Iris pigment epithelial cell (primary cell): Measurements from ENCODE around the gene AGPAT3.
A peak's percentile ranks its signal among the peaks of the same experiment; 100 is the strongest.
"Not testable (repeated sequence)": the region's sequence is repeated elsewhere in the genome, so short reads cannot be mapped to it uniquely, and the experiment has no call there.

ENCODE experiments used
- DNase-seq: peaks from one replicate; pipeline ENCODE4 v3.0.0-alpha.2; 2011; ENCODE audit warnings: low read depth

Gene AGPAT3

GRCh38 chr21:43884012-43884860 lies 19.2 kb downstream of the AGPAT3 start:
- DNase-seq = peak; percentile 31

- no peak for DNase-seq
These were observed 19.9 kb downstream of the AGPAT3 start for GRCh38 chr21:43884861-43885417.

GRCh38 chr21:43885721-43886120 lies 20.7 kb downstream of the AGPAT3 start:
- no peak for DNase-seq

- no peak for DNase-seq
These were observed 21.5 kb downstream of the AGPAT3 start for GRCh38 chr21:43886565-43886964.

GRCh38 chr21:43889069-43889468 lies 24.0 kb downstream of the AGPAT3 start:
- no peak for DNase-seq

- no peak for DNase-seq
These were observed 25.0 kb downstream of the AGPAT3 start for GRCh38 chr21:43890042-43890441.

GRCh38 chr21:43892334-43892733 lies 27.3 kb downstream of the AGPAT3 start:
- no peak for DNase-seq

GRCh38 chr21:43892984-43893535 lies 28.0 kb downstream of the AGPAT3 start:
- no peak for DNase-seq

- DNase-seq = peak; percentile 25
These were observed 28.6 kb downstream of the AGPAT3 start for GRCh38 chr21:43893536-43894205.

- DNase-seq = no peak
These were observed 29.2 kb downstream of the AGPAT3 start for GRCh38 chr21:43894206-43894577.

GRCh38 chr21:43895196-43895595 lies 30.2 kb downstream of the AGPAT3 start:
- DNase-seq = no peak

GRCh38 chr21:43896696-43897299 lies 31.8 kb downstream of the AGPAT3 start:
- not testable (repeated sequence) for DNase-seq

- DNase-seq = no peak
These were observed 34.5 kb downstream of the AGPAT3 start for GRCh38 chr21:43899307-43900077.

- DNase-seq = no peak
These were observed 35.0 kb downstream of the AGPAT3 start for GRCh38 chr21:43900078-43900385.

GRCh38 chr21:43900690-43901089 lies 35.7 kb downstream of the AGPAT3 start:
- no peak for DNase-seq

- no peak for DNase-seq
These were observed 37.4 kb downstream of the AGPAT3 start for GRCh38 chr21:43902441-43902840.

- DNase-seq = no peak
These were observed 38.5 kb downstream of the AGPAT3 start for GRCh38 chr21:43903451-43904091.

GRCh38 chr21:43904331-43904781 lies 39.3 kb downstream of the AGPAT3 start:
- no peak for DNase-seq

- no peak for DNase-seq
These were observed 40.9 kb downstream of the AGPAT3 start for GRCh38 chr21:43905726-43906455.

GRCh38 chr21:43906585-43907370 lies 41.8 kb downstream of the AGPAT3 start:
- DNase-seq = no peak
